OCI-LY3 (cell line): ENCODE results near the gene POLR1G.

Source experiments
- H2AFZ ChIP-seq: fragments of 200-600, 300-600 bp; shearing (Covaris generic); 2 replicates; pipeline ENCODE4 v1.6.0; 2014; ENCODE audit warnings: antibody characterized with exemption, low read depth, low read length
- H3K27ac ChIP-seq: fragments of 200-600, 300-600 bp; sonication (generic); 2 replicates; pipeline ENCODE4 v1.5.1; 2014; ENCODE audit warnings: mild to moderate bottlenecking, low read length, moderate library complexity, mixed read lengths
- H3K27me3 ChIP-seq: fragments of 200-600, 300-600 bp; sonication (generic); 2 replicates; pipeline ENCODE4 v1.6.1; 2014; ENCODE audit warnings: low read depth, low read length, mixed read lengths
- H3K36me3 ChIP-seq: fragments of 200-600, 300-600 bp; sonication (generic); replicated peaks from 2 replicates; pipeline ENCODE3; 2014; ENCODE audit warnings: low read depth, low read length, mixed read lengths
- H3K4me1 ChIP-seq: fragments of 300-600, 200-600 bp; sonication (generic); 2 replicates; pipeline ENCODE4 v1.6.1; 2014; ENCODE audit warnings: low read length, mixed read lengths
- H3K4me2 ChIP-seq: fragments of 200-600, 300-600 bp; sonication (generic); 2 replicates; pipeline ENCODE4 v1.6.1; 2014; ENCODE audit warnings: low read length, mixed read lengths
- H3K4me3 ChIP-seq: fragments of 300-600, 200-600 bp; sonication (generic); 2 replicates; pipeline ENCODE4 v1.5.1; 2014; ENCODE audit warnings: antibody characterized with exemption, mild to moderate bottlenecking, low read length, moderate library complexity
- H3K79me2 ChIP-seq: fragments of 300-600, 200-600 bp; shearing (Covaris generic); 2 replicates; pipeline ENCODE4 v1.6.1; 2014; ENCODE audit warnings: mild to moderate bottlenecking, low read length, mixed read lengths
- H3K9ac ChIP-seq: fragments of 300-600, 200-600 bp; shearing (Covaris generic); 2 replicates; pipeline ENCODE4 v1.6.0; 2014; ENCODE audit warnings: mild to moderate bottlenecking, low read length, moderate library complexity
- H3K9me3 ChIP-seq: fragments of 200-600, 300-600 bp; shearing (Covaris generic); 2 replicates; pipeline ENCODE4 v1.6.1; 2014; ENCODE audit warnings: low read length, mixed read lengths; ENCODE audit not compliant: insufficient read depth
- H4K20me1 ChIP-seq: fragments of 200-600, 300-600 bp; sonication (generic); 2 replicates; pipeline ENCODE4 v1.6.1; 2016; ENCODE audit warnings: low read length, mixed read lengths; ENCODE audit not compliant: insufficient read depth
- EZH2phosphoT487 ChIP-seq: fragments of 200-600 bp; shearing (Covaris generic); IDR thresholded peaks from 2 replicates; pipeline ENCODE4 v1.6.1; 2018; ENCODE audit warnings: antibody characterized with exemption, mixed run types, low read depth
- TF ChIP-seq, protein P1 (sequence below): fragments of 200-600, 300-600 bp; sonication (generic); IDR thresholded peaks from 2 replicates; pipeline ENCODE4 v1.5.1; 2014; ENCODE audit warnings: antibody characterized with exemption, low read length, low read depth

Gene POLR1G

DNA sequence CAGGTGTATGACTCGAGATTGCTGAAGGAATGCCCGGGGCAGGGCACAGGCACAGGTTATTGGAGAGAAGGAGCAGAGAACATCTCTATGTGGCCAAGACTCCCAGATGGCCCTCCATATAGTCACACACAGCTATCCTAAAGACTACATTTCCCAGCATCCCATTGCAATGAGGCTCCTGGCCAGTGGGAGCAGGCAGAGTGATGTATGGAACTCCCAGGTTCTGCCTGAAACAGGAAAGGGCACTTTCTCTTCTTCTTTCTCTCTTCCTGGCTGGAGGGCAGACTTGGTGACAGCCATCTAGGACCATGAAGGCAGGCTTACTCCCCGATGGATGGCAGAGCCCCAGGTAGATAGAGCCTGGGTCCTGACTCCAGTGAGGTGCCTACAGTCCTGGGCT, 15.1 kb upstream of the POLR1G start:
- Histone ChIP-seq H3K4me2 (no peak overlapping the region), H3K79me2 (no peaks in the 10 kb centered on the region), H3K9me3 (no peaks in the 10 kb centered on the region), H4K20me1 (no peaks in the 10 kb centered on the region), H3K36me3 (no peaks in the 10 kb centered on the region), H2AFZ (no peak overlapping the region), H3K4me3 (no peak overlapping the region), H3K4me1 (peaks cover 7% of the 10 kb centered on the region; the same call in 1 of the 2 replicates), H3K9ac (no peak overlapping the region), H3K27me3 (no peaks in the 10 kb centered on the region), H3K27ac (no peak overlapping the region)
- no peak for TF ChIP-seq EZH2phosphoT487
- TF ChIP-seq, protein P1, sequence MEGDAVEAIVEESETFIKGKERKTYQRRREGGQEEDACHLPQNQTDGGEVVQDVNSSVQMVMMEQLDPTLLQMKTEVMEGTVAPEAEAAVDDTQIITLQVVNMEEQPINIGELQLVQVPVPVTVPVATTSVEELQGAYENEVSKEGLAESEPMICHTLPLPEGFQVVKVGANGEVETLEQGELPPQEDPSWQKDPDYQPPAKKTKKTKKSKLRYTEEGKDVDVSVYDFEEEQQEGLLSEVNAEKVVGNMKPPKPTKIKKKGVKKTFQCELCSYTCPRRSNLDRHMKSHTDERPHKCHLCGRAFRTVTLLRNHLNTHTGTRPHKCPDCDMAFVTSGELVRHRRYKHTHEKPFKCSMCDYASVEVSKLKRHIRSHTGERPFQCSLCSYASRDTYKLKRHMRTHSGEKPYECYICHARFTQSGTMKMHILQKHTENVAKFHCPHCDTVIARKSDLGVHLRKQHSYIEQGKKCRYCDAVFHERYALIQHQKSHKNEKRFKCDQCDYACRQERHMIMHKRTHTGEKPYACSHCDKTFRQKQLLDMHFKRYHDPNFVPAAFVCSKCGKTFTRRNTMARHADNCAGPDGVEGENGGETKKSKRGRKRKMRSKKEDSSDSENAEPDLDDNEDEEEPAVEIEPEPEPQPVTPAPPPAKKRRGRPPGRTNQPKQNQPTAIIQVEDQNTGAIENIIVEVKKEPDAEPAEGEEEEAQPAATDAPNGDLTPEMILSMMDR = no peak

DNA sequence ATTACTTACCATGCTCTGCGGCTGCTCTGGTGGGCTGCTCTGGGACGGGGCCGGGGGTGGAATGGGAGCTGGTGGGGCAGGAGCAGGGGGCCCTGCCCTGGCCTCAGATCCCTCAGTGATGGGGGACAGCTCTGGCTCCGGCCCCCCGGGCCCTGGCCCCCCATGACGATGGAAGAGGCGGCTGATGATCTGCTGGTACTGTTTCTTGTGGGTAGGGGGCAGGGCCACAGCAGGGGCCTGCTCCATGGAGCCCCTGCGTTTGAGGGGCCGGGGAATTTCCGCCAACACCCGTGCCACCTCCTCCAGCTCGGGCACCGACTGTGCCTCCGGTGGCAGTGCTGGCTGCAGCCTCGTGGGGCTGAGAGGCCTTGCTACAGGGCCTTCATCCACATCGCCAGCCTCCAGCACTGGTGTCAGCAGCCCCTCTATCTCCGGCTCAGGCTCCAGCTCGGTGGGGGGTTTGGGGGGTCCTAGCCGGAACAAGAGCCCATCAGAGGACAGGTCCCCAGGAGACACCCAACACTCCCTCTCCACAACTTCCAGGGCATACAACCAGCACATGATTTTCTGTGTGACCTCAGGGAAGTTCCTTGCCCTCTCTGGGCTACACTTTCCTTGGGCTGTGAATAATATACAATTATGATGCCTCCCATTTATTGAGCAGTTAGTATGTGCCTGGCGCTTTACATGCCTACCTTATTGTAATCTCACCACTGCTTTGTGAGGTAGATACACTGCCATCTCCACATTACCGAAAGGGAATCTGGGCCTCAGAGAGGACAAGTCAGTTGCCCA, 14.4 kb upstream of the POLR1G start:
- H3K79me2 ChIP-seq = no peaks in the 10 kb centered on the region
- H3K9me3 ChIP-seq = no peaks in the 10 kb centered on the region
- H2AFZ ChIP-seq = no peak overlapping the region
- TF ChIP-seq, protein P1 = no peak
- TF ChIP-seq EZH2phosphoT487 = no peak
- H3K27me3 ChIP-seq = no peaks in the 10 kb centered on the region
- H3K4me2 ChIP-seq = no peak overlapping the region
- no peak overlapping the region for H3K9ac ChIP-seq
- H3K4me1 ChIP-seq = peaks cover 7% of the 10 kb centered on the region; the same call in 1 of the 2 replicates
- H3K27ac ChIP-seq = no peak overlapping the region
- H3K4me3 ChIP-seq = no peak overlapping the region
- H4K20me1 ChIP-seq = no peaks in the 10 kb centered on the region
- H3K36me3 ChIP-seq = no peaks in the 10 kb centered on the region

DNA sequence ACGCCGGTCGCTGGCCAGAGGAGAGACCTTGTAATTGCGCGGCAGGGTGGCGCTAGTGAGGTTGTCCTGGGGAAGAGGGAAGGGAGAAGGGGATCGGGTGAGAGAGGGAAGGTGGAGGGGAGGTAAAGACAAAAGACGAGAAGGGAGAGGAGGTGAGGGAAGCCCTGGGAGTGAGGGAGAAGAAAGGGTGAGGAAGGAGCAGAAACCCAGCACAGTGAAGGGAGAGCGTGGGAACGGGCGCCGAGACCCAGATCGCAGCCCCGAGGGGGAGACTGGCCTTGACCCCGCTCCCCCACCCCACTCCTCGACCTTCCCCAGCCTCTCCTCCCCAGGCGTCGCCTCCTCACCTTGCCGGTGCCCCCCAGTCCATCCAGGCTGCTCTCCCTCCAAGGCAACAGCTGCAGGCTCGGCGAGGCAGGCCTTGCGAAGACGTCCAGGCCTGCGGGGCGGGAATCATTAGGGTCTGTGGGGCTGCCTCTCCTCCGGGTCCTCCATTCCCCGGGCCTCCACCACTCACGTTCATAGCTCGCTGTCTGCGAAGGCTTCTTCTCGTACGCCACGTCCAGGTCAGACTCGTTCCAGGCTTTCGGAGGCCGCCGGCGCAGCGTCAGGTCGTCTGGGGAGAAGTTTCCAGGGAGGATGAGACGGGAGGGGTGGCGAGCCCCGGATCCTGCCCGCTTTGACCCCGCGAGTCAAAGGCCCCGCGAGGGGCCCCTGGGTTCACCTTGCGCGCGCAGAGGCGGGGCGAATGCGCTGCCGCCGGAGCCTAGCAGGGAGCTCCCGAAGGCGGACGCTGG, 10.4 kb upstream of the POLR1G start:
- H3K9ac ChIP-seq = no peak overlapping the region
- no peaks in the 10 kb centered on the region for H3K9me3 ChIP-seq
- no peak for TF ChIP-seq EZH2phosphoT487
- TF ChIP-seq, protein P1 = no peak
- no peak overlapping the region for H3K27ac ChIP-seq
- H3K36me3 ChIP-seq = no peaks in the 10 kb centered on the region
- H3K4me1 ChIP-seq = peaks cover 7% of the 10 kb centered on the region; the same call in 1 of the 2 replicates
- no peaks in the 10 kb centered on the region for H3K79me2 ChIP-seq
- H3K4me2 ChIP-seq = no peak overlapping the region
- H3K4me3 ChIP-seq = no peak overlapping the region
- no peaks in the 10 kb centered on the region for H4K20me1 ChIP-seq
- H3K27me3 ChIP-seq = no peaks in the 10 kb centered on the region
- H2AFZ ChIP-seq = no peak overlapping the region

DNA sequence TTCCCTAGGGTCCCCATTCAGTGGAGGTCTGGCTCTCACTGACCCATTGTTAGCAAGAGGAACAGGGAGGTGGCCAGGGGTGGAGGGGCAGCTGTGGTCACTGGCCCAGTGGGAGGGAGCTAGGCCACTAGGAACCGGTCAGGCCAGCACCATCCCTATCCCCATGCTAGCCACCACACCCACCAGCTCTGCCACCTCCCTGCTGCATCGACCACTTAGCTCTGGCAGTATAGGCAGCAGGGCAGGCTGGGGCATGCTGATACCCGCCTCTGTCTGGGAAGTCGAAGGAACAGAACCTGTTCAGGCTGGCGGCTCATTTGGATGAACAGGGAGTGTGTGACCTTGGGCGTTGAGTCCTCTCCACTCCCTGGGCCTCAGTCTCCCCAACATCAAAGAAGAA, 6.3 kb upstream of the POLR1G start:
- H2AFZ ChIP-seq = no peak overlapping the region
- H3K27me3 ChIP-seq = peaks cover 22% of the 10 kb centered on the region
- H3K79me2 ChIP-seq = no peaks in the 10 kb centered on the region
- H3K9ac ChIP-seq = no peak overlapping the region
- no peaks in the 10 kb centered on the region for H4K20me1 ChIP-seq
- no peak overlapping the region for H3K27ac ChIP-seq
- no peaks in the 10 kb centered on the region for H3K9me3 ChIP-seq
- H3K36me3 ChIP-seq = no peaks in the 10 kb centered on the region
- no peak overlapping the region for H3K4me3 ChIP-seq
- TF ChIP-seq, protein P1 = no peak
- TF ChIP-seq EZH2phosphoT487 = no peak
- H3K4me1 ChIP-seq = peaks cover 28% of the 10 kb centered on the region
- H3K4me2 ChIP-seq = no peak overlapping the region
